ENCODE results near the gene ANXA2. TPM values are rescaled to one million over a fixed set of nuclear protein-coding genes. Genes with fewer than 3 reads are reported as not detected.

ANXA2 gene
- total RNA-seq, 2 donors from 2014 or later: 752 to 812 TPM

DNA sequence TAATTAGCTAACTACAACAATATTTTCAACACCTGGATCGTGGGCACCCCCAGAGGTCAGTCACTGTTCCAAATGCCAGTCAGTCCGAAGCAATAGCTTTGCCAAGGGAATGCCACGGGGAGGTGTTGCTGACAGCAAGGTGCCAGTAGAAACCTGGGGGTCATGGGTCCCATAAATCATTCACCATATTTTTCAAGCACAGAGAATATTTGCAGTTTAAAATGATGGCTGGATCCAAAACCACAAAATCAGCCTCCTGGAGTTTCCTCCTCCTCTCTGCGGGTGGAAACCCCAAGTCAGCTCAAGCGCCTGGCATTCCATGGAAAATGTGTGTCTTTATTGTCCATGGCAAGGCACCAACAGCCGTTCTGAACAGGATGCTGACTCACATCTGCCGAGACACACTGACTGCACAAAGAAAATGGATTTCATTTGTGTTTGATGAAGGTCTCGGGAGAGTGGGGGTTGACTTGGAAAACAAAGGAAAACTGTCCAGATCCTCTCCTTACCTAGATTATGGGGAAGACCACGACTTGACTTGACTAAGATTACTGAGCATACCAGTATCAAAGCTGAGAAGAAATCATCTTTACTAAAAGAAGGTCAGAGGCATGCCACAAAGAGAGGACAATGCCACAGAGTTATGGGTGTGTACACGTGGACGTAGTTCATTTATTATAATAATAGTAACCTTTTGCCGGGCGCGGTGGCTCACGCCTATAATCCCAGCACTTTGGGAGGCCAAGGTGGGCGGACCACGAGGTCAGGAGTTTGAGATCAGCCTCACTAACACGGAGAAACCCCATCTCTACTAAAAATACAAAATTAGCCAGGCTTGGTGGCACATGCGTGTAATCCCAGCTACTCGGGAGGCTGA, 26.4 kb downstream of the ANXA2 start:
- Histone ChIP-seq H3K9me3 (no peaks in the 10 kb centered on the region), H3K4me1 (ENCODE audit: control insufficient read depth in 1 of 2, low read depth in 2 of 2) (peaks cover 72 to 81% of the 10 kb centered on the region in 2 donors), H3K27me3 (replicated peaks; ENCODE audit: insufficient read depth) (no peaks in the 10 kb centered on the region), H3K36me3 (peaks cover 2% of the 10 kb centered on the region), H3K27ac (peak overlapping the region; percentile 91 to 92), H3K4me3 (peak overlapping the region; percentile 45)
- DNase-seq (ENCODE audit: low spot score) (peak; percentile 77), ATAC-seq (ENCODE audit: insufficient number of reproducible peaks, low FRiP score, low read depth) (peak; percentile 71)
- TF ChIP-seq, protein P1, sequence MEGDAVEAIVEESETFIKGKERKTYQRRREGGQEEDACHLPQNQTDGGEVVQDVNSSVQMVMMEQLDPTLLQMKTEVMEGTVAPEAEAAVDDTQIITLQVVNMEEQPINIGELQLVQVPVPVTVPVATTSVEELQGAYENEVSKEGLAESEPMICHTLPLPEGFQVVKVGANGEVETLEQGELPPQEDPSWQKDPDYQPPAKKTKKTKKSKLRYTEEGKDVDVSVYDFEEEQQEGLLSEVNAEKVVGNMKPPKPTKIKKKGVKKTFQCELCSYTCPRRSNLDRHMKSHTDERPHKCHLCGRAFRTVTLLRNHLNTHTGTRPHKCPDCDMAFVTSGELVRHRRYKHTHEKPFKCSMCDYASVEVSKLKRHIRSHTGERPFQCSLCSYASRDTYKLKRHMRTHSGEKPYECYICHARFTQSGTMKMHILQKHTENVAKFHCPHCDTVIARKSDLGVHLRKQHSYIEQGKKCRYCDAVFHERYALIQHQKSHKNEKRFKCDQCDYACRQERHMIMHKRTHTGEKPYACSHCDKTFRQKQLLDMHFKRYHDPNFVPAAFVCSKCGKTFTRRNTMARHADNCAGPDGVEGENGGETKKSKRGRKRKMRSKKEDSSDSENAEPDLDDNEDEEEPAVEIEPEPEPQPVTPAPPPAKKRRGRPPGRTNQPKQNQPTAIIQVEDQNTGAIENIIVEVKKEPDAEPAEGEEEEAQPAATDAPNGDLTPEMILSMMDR (IDR thresholded peaks at IDR 0.05): no peak

DNA sequence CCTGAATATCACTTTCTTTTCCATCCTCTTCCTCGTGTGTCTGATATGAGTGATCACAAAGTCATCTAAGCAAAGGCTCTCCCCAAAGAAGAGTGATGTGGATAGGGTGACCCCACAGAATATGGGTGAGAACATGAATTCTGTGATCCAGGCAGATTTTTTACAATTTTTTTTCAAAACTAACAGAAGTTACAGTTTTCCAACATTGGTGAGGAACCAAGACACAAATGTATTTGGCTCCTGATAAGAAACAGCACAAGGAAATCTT, 27.0 kb downstream of the ANXA2 start:
- no peaks in the 10 kb centered on the region for H3K36me3 ChIP-seq
- no peaks in the 10 kb centered on the region for H3K27me3 ChIP-seq (replicated peaks; ENCODE audit: insufficient read depth)
- no peak for ATAC-seq (ENCODE audit: insufficient number of reproducible peaks, low FRiP score, low read depth)
- no peaks in the 10 kb centered on the region for H3K9me3 ChIP-seq
- peak overlapping the region; percentile 34 for H3K4me3 ChIP-seq
- peaks cover 66 to 75% of the 10 kb centered on the region in 2 donors for H3K4me1 ChIP-seq (ENCODE audit: control insufficient read depth in 1 of 2, low read depth in 2 of 2)
- DNase-seq (ENCODE audit: low spot score): no peak
- TF ChIP-seq, protein P1 (IDR thresholded peaks at IDR 0.05): no peak
- peak overlapping the region; percentile 91 to 92 for H3K27ac ChIP-seq

DNA sequence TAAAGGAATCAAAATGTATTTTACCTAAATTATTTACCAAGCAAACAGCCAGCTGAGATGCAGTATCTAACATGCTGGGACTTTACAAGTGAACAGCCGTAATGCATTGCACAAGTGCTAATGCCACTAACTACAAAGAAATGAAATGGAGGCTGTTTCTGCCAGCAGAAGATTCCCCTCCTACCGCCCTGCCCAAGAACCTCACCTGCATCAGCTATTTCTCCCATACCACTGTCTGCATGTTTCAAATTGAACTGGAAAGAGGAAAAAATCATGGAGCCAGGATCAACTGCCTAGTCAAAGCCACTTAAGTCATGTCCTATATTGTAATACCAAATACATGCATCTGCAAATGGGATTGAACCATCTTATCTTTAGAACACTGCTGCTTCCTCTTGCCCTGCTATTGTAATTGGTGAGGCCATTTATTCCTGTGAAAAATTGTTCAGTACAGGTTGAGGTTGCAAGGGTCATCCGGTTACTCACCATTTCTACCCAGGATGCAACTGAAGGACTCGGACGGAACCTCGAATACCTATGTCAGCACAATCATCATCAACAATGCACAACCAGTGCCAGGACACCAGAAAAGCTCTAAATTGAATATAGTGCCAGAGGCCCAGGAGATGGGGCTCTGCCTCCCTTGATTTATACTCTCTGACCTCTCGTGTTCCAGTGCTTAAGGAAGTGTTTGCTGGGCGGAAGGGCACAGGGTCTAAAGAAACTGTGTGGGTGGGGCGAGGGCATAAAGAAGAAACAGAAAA, 27.5 kb downstream of the ANXA2 start:
- Histone ChIP-seq H3K9me3 (no peaks in the 10 kb centered on the region), H3K4me3 (peak overlapping the region; percentile 34), H3K27ac (peak overlapping the region; percentile 91 to 92), H3K4me1 (ENCODE audit: control insufficient read depth in 1 of 2, low read depth in 2 of 2) (peaks cover 61 to 71% of the 10 kb centered on the region in 2 donors), H3K36me3 (no peaks in the 10 kb centered on the region), H3K27me3 (replicated peaks; ENCODE audit: insufficient read depth) (no peaks in the 10 kb centered on the region)
- ATAC-seq (ENCODE audit: insufficient number of reproducible peaks, low FRiP score, low read depth): no peak
- TF ChIP-seq, protein P1 (IDR thresholded peaks at IDR 0.05): no peak
- DNase-seq (ENCODE audit: low spot score): no peak

DNA sequence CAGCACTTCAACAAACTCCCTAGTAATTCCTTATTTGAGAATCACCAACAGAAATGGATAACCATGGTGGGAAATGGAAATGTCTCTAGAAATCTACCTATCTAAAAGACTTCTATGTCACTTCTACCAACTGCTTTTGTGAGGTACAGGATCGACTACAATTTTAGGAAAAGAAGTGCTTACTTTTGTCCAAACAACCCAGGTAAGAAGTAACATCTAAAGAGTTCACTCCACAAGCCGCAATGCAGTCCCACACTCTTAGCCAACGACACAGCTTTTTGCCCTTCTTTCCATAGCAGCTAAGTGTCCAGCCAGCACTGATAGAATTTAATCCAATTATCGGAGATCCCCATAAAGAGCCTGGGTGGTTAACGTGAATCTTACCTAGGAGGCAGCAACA, 28.1 kb downstream of the ANXA2 start:
- peak overlapping the region in 1 of 2 donors; percentile 92 for H3K27ac ChIP-seq
- ATAC-seq (ENCODE audit: insufficient number of reproducible peaks, low FRiP score, low read depth) (no peak), DNase-seq (ENCODE audit: low spot score) (no peak)
- peaks cover 55 to 67% of the 10 kb centered on the region in 2 donors for H3K4me1 ChIP-seq (ENCODE audit: control insufficient read depth in 1 of 2, low read depth in 2 of 2)
- H3K36me3 ChIP-seq: no peaks in the 10 kb centered on the region
- no peaks in the 10 kb centered on the region for H3K9me3 ChIP-seq
- H3K4me3 ChIP-seq: no peak overlapping the region
- TF ChIP-seq, protein P1 (IDR thresholded peaks at IDR 0.05): no peak
- no peaks in the 10 kb centered on the region for H3K27me3 ChIP-seq (replicated peaks; ENCODE audit: insufficient read depth)

DNA sequence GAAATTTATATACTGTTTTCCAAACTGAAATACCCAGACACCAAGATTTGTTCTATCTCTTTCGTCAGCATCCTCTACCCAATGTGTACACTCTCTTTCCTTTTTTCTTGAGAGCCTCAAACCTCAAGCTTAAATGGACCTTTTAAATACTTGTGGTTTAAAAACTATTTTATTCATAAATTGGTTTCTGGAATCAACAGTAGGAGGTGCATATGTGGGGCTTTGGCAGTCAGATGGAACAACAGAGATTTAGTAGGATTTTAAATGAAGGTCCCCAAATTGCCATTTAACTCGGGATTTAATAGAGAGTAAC, 33.2 kb downstream of the ANXA2 start:
- Histone ChIP-seq H3K27ac (peak overlapping the region; percentile 60 to 72), H3K4me1 (ENCODE audit: control insufficient read depth in 1 of 2, low read depth in 2 of 2) (peaks cover 42 to 66% of the 10 kb centered on the region in 2 donors), H3K4me3 (no peak overlapping the region), H3K36me3 (peaks cover 14% of the 10 kb centered on the region), H3K27me3 (replicated peaks; ENCODE audit: insufficient read depth) (no peaks in the 10 kb centered on the region), H3K9me3 (no peaks in the 10 kb centered on the region)
- no peak for ATAC-seq (ENCODE audit: insufficient number of reproducible peaks, low FRiP score, low read depth)
- DNase-seq (ENCODE audit: low spot score): no peak
- TF ChIP-seq, protein P1 (IDR thresholded peaks at IDR 0.05): no peak

All from thoracic aorta (tissue), 2 donors.